Right forelimb (tissue), 1 donor: ENCODE measurements around the gene CPT2.
"Not testable (repeated sequence)": the region's sequence is repeated elsewhere in the genome, so short reads cannot be mapped to it uniquely, and the experiment has no call there.

Experiments
- DNase-seq: peaks from one replicate; pipeline ENCODE4 v3.0.0-alpha.2; 2018

The CPT2 gene

GRCh38 chr1:53183095-53183990, 13.3 kb upstream of the CPT2 start:
- no peak for DNase-seq

- not testable (repeated sequence) for DNase-seq
Measured at GRCh38 chr1:53185955-53186297, 10.7 kb upstream of the CPT2 start.

- DNase-seq: no peak
Measured at GRCh38 chr1:53186533-53186932, 10.1 kb upstream of the CPT2 start.

GRCh38 chr1:53187401-53187800, 9.2 kb upstream of the CPT2 start:
- DNase-seq: no peak

- no peak for DNase-seq
Measured at GRCh38 chr1:53188099-53188498, 8.5 kb upstream of the CPT2 start.

- DNase-seq: no peak
Measured at GRCh38 chr1:53189061-53189460, 7.6 kb upstream of the CPT2 start.

GRCh38 chr1:53190210-53190611, 6.4 kb upstream of the CPT2 start:
- DNase-seq: no peak

- DNase-seq: no peak
Measured at GRCh38 chr1:53195246-53196016, 1.2 kb upstream of the CPT2 start.

- no peak for DNase-seq
Measured at GRCh38 chr1:53196017-53196484, 573 bp upstream of the CPT2 start.

- DNase-seq: no peak
Measured at GRCh38 chr1:53197291-53198200, 922 bp downstream of the CPT2 start.

- no peak for DNase-seq
Measured at GRCh38 chr1:53198241-53198651, 1.6 kb downstream of the CPT2 start.

GRCh38 chr1:53203466-53203865, 6.8 kb downstream of the CPT2 start:
- no peak for DNase-seq

- not testable (repeated sequence) for DNase-seq
Measured at GRCh38 chr1:53205496-53205895, 8.9 kb downstream of the CPT2 start.

- DNase-seq: not testable (repeated sequence)
Measured at GRCh38 chr1:53206083-53206685, 9.6 kb downstream of the CPT2 start.

- DNase-seq: no peak
Measured at GRCh38 chr1:53206735-53207379, 10.2 kb downstream of the CPT2 start.

GRCh38 chr1:53207726-53208125, 11.1 kb downstream of the CPT2 start:
- no peak for DNase-seq

- DNase-seq: no peak
Measured at GRCh38 chr1:53210352-53210751, 13.7 kb downstream of the CPT2 start.

- no peak for DNase-seq
Measured at GRCh38 chr1:53210954-53211353, 14.3 kb downstream of the CPT2 start.

GRCh38 chr1:53214376-53214940, 17.8 kb downstream of the CPT2 start:
- DNase-seq: no peak

GRCh38 chr1:53218201-53218600, 21.6 kb downstream of the CPT2 start:
- no peak for DNase-seq

- DNase-seq: no peak
Measured at GRCh38 chr1:53219711-53220110, 23.1 kb downstream of the CPT2 start.
